K562 (cell line): ENCODE results near the gene KLK1. TPM values are rescaled to one million over a fixed set of nuclear protein-coding genes. Genes with fewer than 3 reads are reported as not detected.
A peak's percentile ranks its signal among the peaks of the same experiment; 100 is the strongest.

Experiments used
- BRF1 ChIP-seq: IDR thresholded peaks from 3 replicates; pipeline ENCODE4 v1.6.1; 2011; ENCODE audit warnings: borderline replicate concordance, mild to moderate bottlenecking; ENCODE audit not compliant: insufficient read length; ENCODE audit errors: extremely low read depth
- CCNT2 ChIP-seq: IDR thresholded peaks from 2 replicates; pipeline ENCODE4 v1.6.1; 2011; ENCODE audit warnings: borderline replicate concordance, low read depth, mild to moderate bottlenecking, moderate library complexity, mixed read lengths, low read length; ENCODE audit not compliant: insufficient read length; ENCODE audit errors: extremely low read depth
- E2F8 ChIP-seq: fragments of 450-650 bp; IDR thresholded peaks from 2 replicates; pipeline ENCODE4 v1.7.1; 2018; ENCODE audit warnings: mild to moderate bottlenecking, low read depth; ENCODE audit not compliant: partially characterized antibody
- HDAC2 ChIP-seq: fragments of 450-650 bp; IDR thresholded peaks from 2 replicates; pipeline ENCODE4 v1.6.1; 2016; ENCODE audit warnings: mild to moderate bottlenecking
- HDGF ChIP-seq: fragments of 450-650 bp; IDR thresholded peaks from 2 replicates; pipeline ENCODE4 v1.6.1; 2016
- HLTF ChIP-seq: fragments of 450-650 bp; IDR thresholded peaks from 2 replicates; pipeline ENCODE4 v1.6.1; 2016
- MEF2A ChIP-seq: IDR thresholded peaks from 2 replicates; pipeline ENCODE4 v1.6.1; 2011; ENCODE audit warnings: low read depth, mild to moderate bottlenecking, low read length, moderate library complexity; ENCODE audit not compliant: control insufficient read depth
- NONO ChIP-seq, 2 experiments: fragments of 200-400 bp in 1 of 2; fragments of 450-650 bp in 1 of 2; formaldehyde crosslinking in 1 of 2; IDR thresholded peaks; 2 replicates each; pipeline ENCODE4 v1.6.1; 2017; ENCODE audit warnings: low read depth in 2 of 2, mild to moderate bottlenecking in 2 of 2, moderate library complexity in 2 of 2, low read length in 1 of 2
- PPARD ChIP-seq: fragments of 250-450 bp; sonication (Bioruptor Pico); IDR thresholded peaks from 2 replicates; pipeline ENCODE4 v1.8.0; 2022; ENCODE audit warnings: inconsistent platforms, mild to moderate bottlenecking, moderate library complexity
- RCOR1 ChIP-seq, 2 experiments: IDR thresholded peaks; 2 replicates each; pipeline ENCODE4 v1.6.1; 2012; ENCODE audit warnings: low read depth in 2 of 2, low read length in 2 of 2, borderline replicate concordance in 1 of 2, improper control_type of control experiment in 1 of 2
- SMC3 ChIP-seq: conservative IDR thresholded peaks from 2 replicates; pipeline ENCODE4 v1.6.1; 2011; ENCODE audit warnings: low read depth, low read length, improper control_type of control experiment; ENCODE audit not compliant: insufficient read depth
- SREBF2 ChIP-seq: sonication (generic); formaldehyde crosslinking; IDR thresholded peaks from 2 replicates; pipeline ENCODE4 v1.4.0; 2020; ENCODE audit warnings: mild to moderate bottlenecking, missing genetic modification reagents
- ZBTB2 ChIP-seq: fragments of 450-650 bp; IDR thresholded peaks from 2 replicates; pipeline ENCODE4 v1.6.1; 2016; ENCODE audit warnings: antibody characterized with exemption
- ZBTB9 ChIP-seq: fragments of 450-650 bp; formaldehyde crosslinking; IDR thresholded peaks from 2 replicates; pipeline ENCODE4 v1.4.0; 2020; ENCODE audit warnings: mild to moderate bottlenecking, moderate library complexity
- ZNF551 ChIP-seq: fragments of 250-450 bp; sonication (Bioruptor Pico); IDR thresholded peaks from 2 replicates; pipeline ENCODE4 v1.5.0; 2021; ENCODE audit warnings: mild to moderate bottlenecking, moderate library complexity
- polyA plus RNA-seq, 8 experiments: library from polyadenylated mRNA; depleted of rRNA in 4 of 8; stranded (reverse) in 5 of 8; unstranded in 3 of 8; fragments of >200 nt; fragmentation: Nextera tagmentation in 2 of 8; fragmentation: Illumina TruSeq in 1 of 8; extraction: Ambion mirVana in 2 of 8; extraction: Trizol in 1 of 8; gene quantifications; 2 replicates each; pipeline versions ENCODE4 v1.2.1 to v1.2.3, GENCODE V29; 2011 to 2014; ENCODE audit warnings: inconsistent platforms in 1 of 8, missing spikeins in 1 of 8
- total RNA-seq, 7 experiments: library from RNA; depleted of rRNA in 6 of 7; stranded (reverse); fragments of >200 nt in 6 of 7; fragmentation: Illumina TruSeq in 2 of 7; extraction: Trizol in 2 of 7; gene quantifications; 2 replicates each; pipeline versions ENCODE4 v1.2.1 to v1.2.3, GENCODE V29; 2011 to 2021; ENCODE audit warnings: low replicate concordance in 1 of 7
- TF ChIP-seq, protein P1 (sequence below): sonication (generic); formaldehyde crosslinking; IDR thresholded peaks from 2 replicates; pipeline ENCODE4 v1.8.0; 2022; ENCODE audit warnings: missing genetic modification reagents, mild to moderate bottlenecking, borderline replicate concordance
- TF ChIP-seq, protein P2 (sequence below): fragments of 250-450 bp; sonication (Bioruptor Pico); IDR thresholded peaks from 2 replicates; pipeline ENCODE4 v1.8.0; 2021; ENCODE audit warnings: moderate library complexity, mild to moderate bottlenecking, inconsistent platforms

KLK1 gene
- total and polyA plus RNA-seq, 9 of the 15 experiments (the other 6 are each of a cell fraction or from before 2014, with no cell fraction given), result 0.87 to 15.4 (median 9.1) TPM

DNA sequence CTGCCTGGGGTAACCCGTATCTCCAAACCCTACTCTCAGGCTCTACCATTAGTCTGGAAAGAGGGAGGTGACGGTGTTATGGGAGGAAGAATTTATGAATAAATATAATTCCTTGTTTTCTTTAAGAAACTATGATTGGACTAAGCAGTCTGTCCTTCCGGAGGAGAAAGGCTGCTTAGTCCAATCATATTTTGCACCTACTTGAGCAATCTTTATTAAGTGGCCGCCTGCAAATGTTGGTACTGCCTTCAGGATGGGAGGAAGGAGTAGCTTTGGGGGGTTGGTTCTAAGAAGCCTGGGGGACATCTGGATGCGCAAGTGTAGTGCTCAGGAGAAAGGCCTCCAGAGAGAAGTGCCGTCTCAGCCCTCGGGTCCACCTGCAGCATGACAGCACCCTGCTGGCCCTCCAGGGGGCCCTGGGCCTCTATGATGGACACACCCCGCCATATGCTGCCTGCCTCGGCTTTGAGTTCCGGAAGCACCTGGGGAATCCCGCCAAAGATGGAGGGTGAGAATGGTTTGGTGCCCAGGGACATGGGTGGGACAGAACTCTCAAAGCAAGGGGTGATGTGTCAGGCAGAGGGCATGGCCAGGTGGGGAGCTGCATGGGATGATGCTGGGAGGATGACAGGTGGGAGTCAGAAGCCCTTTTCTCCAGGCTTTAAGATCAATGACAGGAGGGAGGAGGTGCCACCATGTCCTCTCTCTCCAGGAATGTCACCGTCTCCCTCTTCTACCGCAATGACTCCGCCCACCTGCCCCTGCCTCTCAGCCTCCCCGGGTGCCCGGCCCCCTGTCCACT, 29.3 kb downstream of the KLK1 start (continued):
- TF ChIP-seq MEF2A, result no peak
- TF ChIP-seq, protein P1, sequence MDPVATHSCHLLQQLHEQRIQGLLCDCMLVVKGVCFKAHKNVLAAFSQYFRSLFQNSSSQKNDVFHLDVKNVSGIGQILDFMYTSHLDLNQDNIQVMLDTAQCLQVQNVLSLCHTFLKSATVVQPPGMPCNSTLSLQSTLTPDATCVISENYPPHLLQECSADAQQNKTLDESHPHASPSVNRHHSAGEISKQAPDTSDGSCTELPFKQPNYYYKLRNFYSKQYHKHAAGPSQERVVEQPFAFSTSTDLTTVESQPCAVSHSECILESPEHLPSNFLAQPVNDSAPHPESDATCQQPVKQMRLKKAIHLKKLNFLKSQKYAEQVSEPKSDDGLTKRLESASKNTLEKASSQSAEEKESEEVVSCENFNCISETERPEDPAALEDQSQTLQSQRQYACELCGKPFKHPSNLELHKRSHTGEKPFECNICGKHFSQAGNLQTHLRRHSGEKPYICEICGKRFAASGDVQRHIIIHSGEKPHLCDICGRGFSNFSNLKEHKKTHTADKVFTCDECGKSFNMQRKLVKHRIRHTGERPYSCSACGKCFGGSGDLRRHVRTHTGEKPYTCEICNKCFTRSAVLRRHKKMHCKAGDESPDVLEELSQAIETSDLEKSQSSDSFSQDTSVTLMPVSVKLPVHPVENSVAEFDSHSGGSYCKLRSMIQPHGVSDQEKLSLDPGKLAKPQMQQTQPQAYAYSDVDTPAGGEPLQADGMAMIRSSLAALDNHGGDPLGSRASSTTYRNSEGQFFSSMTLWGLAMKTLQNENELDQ (CRISPR knock-in tag), result no peak
- TF ChIP-seq SMC3, result peak; percentile 58
- no peak for TF ChIP-seq CCNT2
- TF ChIP-seq SREBF2, result no peak
- peak in 1 of 2 experiments; percentile 42; a peak in 1 of 4 replicates for TF ChIP-seq NONO (IDR thresholded peaks at IDR 0.05; ENCODE audit: low read depth in 2 of 2, low read length in 1 of 2)
- no peak for TF ChIP-seq ZBTB9 (CRISPR knock-in tag)
- TF ChIP-seq E2F8, result peak; percentile 78
- TF ChIP-seq BRF1, result no peak
- no peak for TF ChIP-seq HDAC2
- no peak for TF ChIP-seq HLTF
- no peak for TF ChIP-seq ZBTB2
- no peak for TF ChIP-seq PPARD (CRISPR knock-in tag)
- TF ChIP-seq, protein P2, sequence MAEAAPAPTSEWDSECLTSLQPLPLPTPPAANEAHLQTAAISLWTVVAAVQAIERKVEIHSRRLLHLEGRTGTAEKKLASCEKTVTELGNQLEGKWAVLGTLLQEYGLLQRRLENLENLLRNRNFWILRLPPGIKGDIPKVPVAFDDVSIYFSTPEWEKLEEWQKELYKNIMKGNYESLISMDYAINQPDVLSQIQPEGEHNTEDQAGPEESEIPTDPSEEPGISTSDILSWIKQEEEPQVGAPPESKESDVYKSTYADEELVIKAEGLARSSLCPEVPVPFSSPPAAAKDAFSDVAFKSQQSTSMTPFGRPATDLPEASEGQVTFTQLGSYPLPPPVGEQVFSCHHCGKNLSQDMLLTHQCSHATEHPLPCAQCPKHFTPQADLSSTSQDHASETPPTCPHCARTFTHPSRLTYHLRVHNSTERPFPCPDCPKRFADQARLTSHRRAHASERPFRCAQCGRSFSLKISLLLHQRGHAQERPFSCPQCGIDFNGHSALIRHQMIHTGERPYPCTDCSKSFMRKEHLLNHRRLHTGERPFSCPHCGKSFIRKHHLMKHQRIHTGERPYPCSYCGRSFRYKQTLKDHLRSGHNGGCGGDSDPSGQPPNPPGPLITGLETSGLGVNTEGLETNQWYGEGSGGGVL, result no peak
- TF ChIP-seq ZNF551, result no peak
- TF ChIP-seq RCOR1 (IDR thresholded peaks at IDR 0.05; ENCODE audit: borderline replicate concordance in 1 of 2, low read depth in 2 of 2, low read length in 2 of 2), result no peak
- no peak for TF ChIP-seq HDGF
